ENCODE results near the gene HAND2.

The HAND2 gene

GRCh38 chr4:173535957-173536356 is 5.9 kb upstream of the HAND2 start:
- DNase-seq (ENCODE audit: low spot score): no peak

DNA sequence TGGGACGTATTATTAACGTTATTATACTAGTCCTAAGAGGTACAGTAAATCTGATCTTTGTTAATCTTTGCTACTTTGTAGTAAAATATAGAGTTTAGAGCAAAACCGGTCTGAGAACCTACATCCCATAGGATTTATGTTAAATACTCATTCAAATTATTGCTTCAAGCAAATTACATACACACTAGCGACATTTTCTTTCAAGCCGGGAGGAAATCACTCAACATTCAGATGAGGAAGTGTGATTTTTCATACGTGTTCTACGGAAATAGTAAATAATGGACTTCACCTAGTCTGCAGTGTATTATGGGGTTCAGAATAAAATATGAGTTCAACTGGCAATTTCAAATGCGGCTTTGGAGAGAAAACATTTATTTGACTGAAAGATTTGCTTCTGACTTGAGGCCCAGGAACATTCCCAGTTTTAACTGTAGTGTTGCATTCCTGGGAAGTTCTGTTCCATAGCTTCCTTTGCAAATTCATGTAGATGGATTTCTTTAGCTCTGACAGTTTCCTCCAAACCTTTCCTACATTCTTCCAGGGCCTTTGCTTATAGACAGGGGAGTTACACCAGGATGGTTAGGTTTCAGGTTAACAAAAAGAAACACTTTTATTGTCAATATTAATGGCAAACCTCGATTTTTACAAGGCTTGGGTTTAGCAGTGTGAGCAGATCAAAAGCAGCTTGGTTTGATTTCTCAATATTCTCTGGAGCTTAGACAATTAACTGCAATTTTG is 5.3 kb upstream of the HAND2 start:
- no peak for DNase-seq (ENCODE audit: low spot score)

- no peak for DNase-seq (ENCODE audit: low spot score)
These were observed 4.4 kb upstream of the HAND2 start for GRCh38 chr4:173534434-173534833.

DNA sequence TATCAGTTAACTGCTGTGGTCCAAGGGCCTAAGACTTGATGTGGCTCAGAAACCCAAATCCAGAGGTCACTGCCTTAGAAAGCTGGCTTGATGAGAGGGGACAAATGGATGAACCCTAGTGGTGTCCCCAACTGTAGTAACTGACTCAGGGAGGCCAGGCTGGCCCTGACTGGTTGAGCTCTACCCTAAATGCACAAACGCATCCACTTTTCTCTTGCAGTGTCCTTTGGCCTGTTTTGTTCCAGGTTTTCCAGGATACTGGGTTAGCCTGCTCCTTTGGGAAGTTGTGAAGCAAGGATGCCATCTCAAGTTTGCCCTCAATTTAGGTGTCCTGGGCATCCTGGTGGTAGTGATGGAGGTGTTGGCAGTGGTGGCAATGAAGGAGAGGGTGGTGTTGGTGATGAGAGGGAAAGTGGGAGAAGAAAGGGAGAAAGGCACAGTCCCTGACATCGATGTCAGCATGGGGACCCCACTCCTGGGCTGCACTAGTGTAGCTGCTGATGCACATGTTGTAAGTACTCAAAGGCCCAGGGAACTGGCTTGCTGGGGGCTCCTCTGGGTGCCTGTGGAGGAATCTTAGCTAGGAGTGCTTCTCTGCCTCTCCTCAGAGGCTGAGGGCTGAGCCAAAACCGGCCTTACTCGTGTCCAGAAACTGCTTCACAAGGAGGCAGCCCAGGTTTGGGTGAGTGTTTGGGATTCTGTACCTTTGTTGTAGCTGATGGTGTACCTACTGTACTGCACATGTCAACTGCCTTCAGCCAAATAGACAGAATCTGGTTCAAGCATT is 2.9 kb upstream of the HAND2 start:
- DNase-seq (ENCODE audit: low spot score): no peak

GRCh38 chr4:173531086-173531965 is 1.3 kb upstream of the HAND2 start:
- no peak for DNase-seq (ENCODE audit: low spot score)

- DNase-seq (ENCODE audit: low spot score): no peak
These were observed 477 bp upstream of the HAND2 start for GRCh38 chr4:173530326-173531085.

GRCh38 chr4:173528378-173529321 is 1.4 kb downstream of the HAND2 start:
- no peak for DNase-seq (ENCODE audit: low spot score)

DNA sequence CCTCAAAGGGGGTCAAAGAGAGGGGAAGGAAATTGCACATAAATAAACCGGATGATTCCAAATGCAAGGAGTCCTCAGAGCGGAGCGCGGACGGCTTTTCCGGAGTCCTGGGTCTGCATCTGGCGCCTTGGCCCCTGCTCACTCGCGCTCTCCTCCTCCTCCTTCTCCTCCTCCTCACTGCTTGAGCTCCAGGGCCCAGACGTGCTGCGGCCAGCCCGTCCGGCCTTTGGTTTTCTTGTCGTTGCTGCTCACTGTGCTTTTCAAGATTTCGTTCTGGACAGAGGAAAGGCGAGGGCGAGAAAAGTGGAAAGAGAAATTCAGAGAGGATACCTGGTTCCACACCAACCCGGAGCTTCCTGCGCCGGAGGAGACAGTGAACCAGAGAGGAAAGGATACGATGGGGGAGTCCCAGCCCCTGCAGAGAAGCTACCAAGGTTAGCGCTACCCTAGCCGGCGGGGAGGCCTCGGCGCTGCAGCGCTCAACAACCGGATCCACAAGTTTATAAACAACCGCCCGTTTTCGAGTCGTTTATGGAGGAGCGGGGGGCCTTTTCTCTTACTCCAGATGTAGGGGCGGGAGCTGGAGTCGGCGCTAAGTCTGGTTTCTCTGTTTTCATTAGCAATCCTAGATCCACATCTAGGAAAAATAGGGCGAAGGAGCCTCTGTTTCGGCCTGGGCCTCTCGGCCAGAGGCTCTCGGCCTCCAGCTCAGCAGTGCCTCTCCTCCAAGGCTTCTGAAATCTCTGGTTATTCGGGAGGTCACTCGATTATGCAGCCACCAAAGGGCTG is 2.7 kb downstream of the HAND2 start:
- DNase-seq (ENCODE audit: low spot score): no peak

GRCh38 chr4:173526724-173527102 is 3.3 kb downstream of the HAND2 start:
- DNase-seq (ENCODE audit: low spot score): no peak

- no peak for DNase-seq (ENCODE audit: low spot score)
These were observed 4.0 kb downstream of the HAND2 start for GRCh38 chr4:173526027-173526482.

DNA sequence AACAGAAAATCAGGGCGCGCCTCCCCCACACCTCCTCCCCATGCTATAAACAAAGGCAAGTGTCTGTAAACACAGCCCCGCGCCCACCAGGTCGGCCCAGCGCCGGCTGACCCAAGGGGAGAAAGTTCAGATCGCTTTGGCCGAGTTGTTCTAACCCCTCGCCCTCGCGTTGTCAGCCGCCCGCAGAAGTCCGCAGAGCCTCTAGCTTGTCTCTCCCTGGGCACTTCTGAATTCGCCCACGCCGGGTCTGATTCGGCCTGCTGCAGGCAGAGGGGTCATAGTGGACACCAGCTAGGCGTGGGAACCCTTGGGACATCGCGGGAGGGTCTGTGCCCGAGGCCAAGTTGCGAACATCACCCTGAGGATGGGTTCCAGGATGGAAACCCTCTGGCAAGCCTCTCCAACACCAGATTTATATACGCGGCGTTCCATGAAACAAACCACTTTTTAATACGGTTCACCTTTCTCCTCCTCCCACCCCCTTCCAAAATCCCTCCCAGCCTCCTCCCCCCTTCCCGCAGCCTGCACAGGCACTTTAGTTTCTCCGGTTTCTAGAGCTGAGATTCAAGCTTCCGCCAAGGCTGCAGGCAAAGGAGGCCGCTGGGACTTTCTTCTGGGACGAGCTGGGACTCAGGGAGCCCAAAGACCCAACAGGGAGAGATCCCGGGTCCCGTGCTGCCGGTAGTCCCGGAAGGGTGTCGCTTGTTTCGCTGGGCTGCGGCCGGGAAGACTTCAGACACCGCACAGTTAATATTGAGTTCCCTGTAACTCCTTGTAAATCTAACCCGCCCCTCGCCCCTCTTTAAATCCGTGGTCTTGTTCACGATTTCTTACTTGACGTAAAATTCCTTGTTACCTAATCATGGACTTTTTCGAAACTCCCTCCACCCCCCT is 4.7 kb downstream of the HAND2 start:
- no peak for DNase-seq (ENCODE audit: low spot score)

DNA sequence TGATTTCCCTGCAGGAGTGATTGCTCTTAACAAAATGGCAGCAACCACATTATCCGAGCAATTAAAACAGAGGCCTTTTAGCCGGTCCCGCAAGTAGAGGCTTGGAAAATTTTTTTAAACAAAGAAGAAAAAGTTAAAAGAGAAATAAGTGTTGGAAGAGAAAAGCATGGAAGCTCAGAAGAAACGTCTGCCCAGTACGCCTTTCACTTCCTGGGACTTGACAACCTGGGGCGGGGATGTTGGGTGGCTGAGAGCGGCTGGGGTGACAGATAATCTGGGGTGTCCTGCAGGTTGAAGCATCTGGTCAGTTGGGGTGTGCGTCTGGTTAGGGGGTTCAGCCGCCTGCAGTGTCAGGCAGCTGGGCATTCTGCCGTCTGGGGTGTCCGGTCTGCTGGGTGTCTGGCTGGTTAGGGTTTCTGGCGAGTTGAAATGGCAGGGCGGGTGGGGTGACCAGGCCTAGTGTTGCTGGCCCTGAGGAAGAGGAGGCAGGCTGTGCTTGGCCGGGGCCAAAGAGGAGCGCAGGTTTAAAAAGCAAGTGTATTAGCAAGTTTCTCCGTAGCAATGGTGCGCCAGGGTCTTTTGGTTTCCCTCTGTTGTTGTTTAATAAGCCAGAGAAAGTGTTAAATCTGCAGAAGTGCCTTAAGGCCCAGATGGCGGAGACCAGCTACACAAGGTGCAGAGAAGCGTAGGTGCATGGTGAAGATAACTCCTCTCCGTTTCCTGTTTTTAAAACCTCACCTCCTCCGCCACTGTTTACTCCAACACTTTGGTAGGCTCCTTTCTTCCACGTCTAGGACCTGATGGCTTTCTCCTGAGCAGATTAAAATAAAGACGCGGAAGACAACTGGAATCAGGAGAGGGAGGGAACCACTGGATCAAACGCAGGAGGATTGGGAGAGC is 5.6 kb downstream of the HAND2 start:
- no peak for DNase-seq (ENCODE audit: low spot score)

DNA sequence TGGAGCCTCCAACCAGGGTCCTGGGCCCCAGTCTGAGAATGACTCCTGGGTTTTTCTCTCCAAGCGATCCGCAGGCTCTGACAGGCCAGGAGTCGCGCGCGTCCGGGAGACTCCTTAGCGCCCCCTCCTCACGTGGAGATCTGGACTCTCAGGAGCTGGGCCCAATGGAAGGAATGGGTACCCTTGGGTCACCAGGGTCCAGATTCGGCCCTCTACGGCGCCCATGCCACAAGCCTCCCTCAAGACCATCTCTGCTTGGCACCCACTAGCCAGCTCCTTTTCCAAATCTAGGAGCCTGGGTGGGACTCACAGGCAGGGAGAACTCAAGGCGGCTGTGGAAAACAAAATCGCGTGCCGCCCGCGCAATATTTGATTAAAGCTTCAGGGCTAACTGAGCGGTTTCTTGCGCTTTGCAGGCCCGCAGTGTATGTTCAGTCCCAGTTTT is 7.1 kb downstream of the HAND2 start:
- DNase-seq (ENCODE audit: low spot score): no peak

- DNase-seq (ENCODE audit: low spot score): no peak
These were observed 7.7 kb downstream of the HAND2 start for GRCh38 chr4:173522160-173522950.

DNA sequence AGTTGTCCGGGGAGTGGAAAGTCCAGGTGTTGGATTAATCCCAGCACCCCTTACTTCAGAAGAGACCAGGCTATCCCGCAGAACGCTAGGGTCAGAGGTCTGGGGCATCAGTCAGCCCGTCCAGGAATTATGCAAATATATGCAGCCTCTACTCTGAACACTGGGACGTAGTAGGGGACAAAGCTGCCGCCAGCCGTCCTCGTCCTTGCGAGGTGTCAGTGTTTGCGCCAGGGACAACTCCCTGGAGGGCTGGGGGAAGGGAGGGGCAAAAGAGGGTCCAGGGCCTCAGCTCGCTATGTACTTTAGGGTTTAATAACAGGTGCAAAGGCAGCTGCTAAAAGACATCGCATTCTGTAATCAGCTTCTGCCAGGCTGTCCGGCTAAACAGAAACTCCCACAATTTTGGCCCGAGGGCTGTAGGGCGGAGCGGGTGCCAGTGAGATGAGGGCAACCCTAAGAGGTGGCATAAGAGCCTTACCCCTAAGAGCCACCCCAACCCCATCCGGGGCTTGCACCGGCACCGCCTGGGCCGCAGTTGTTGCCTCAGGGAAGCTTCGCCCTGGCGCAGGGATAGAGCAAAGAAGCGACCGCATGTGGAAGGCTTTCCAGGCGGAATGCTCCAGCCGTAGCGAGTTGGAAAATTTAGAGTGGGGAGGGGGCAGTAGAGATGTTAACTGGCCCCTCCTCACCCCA is 8.4 kb downstream of the HAND2 start:
- no peak for DNase-seq (ENCODE audit: low spot score)

DNA sequence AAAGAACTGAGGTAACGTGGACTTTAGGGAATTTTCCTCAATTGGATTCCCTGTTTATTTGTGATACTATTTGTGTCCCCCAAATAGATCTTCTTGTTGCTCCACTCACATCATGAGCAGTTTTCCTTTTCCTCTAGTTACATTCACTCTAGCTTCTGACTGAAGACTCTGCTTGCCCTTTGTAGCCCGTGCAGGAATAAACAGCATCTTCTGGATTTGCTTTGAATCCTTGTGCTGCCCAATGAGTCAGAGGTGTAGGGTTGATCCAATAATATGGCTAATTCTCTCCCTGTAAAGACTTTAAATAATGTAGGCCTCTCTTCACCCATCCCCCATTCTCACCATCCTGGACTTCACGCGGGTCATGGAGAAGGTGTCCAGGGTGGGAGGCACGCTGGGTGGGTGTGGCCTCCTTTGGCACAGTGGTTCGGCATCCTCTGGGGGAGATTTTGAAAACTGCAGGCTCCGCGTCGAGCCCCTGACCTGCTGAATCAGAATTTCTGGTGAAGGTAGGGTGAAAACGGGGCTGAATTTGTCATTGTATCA is 9.0 kb downstream of the HAND2 start:
- no peak for DNase-seq (ENCODE audit: low spot score)
